Erythroblast (primary cell): ENCODE results near the gene LHX1.

Experiments used
- GATA1 ChIP-seq: IDR thresholded peaks from 2 replicates; pipeline ENCODE4 v1.6.1; 2011; ENCODE audit warnings: low read depth, mild to moderate bottlenecking, control low read depth, low read length, moderate library complexity
- POLR2A ChIP-seq: IDR thresholded peaks from 2 replicates; pipeline ENCODE4 v1.6.1; 2011; ENCODE audit warnings: mild to moderate bottlenecking, low read length

DNA sequence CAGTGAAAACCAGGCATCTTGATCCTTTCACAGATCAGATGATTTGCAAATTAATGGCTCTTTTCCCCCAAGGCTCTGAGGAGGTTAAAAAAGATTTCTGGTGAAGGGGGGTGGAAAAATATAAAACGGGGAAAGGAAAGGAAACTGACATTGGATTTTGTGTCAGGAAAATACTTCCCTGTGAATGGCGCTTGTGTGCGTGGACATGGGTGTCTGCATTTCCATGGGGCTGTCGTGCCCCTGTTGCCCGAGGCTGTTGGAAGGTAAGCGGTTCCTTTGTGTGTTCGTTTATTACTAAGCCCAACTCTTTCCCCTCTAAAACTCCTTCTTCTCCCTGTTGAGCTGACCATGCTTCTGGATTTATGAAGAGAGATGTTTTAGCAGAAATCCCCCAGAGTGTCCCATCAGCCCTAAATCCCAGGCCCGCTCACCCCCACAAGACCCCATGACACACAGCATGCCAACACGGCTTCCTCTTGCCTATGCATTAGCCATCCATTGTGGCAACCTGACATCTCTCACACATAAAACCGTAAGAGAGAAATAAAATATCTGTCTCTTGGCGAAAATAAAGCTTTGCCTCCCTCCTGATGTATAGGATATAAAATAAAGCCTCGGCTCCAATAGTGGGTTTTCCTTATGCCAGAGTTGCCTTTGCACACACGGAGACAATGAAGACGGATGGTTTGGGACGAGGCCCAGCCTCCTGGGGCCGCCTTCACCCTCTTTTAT lies 7.3 kb upstream of the LHX1 start:
- TF ChIP-seq POLR2A (no peak), GATA1 (no peak)
